Astrocyte (in vitro differentiated cells and primary cell): ENCODE results near the gene CHD5.

ENCODE experiments used
- EZH2 ChIP-seq: IDR thresholded peaks from 2 replicates; pipeline ENCODE4 v1.6.1; 2012; ENCODE audit warnings: mild to moderate bottlenecking, low read length, inconsistent platforms; ENCODE audit not compliant: insufficient read depth
- TF ChIP-seq, protein P1 (sequence below): IDR thresholded peaks from 2 replicates; pipeline ENCODE4 v1.5.1; 2011; ENCODE audit warnings: low read depth, mild to moderate bottlenecking, inconsistent platforms, low read length, moderate library complexity; ENCODE audit not compliant: insufficient read depth

DNA sequence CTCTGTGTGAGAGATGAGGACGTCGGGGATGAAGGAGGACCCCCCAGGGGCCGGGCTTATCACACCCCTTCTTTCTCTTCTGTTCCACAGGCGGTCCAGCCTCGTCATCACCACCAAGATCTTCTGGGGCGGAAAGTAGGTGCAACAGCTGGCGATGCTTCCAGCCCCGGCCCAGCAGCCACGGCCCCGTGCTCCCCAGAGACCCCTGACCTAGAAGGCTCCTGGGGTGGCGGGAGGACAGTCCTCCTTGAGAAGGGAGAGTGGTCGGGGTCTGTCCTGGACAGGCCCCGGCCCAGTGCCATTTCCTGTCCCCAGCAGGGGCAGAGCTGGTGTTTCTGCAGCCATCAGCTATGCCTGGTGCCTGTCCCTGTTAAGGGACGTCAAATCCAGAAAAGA, 92.7 kb downstream of the CHD5 start:
- TF ChIP-seq, protein P1, sequence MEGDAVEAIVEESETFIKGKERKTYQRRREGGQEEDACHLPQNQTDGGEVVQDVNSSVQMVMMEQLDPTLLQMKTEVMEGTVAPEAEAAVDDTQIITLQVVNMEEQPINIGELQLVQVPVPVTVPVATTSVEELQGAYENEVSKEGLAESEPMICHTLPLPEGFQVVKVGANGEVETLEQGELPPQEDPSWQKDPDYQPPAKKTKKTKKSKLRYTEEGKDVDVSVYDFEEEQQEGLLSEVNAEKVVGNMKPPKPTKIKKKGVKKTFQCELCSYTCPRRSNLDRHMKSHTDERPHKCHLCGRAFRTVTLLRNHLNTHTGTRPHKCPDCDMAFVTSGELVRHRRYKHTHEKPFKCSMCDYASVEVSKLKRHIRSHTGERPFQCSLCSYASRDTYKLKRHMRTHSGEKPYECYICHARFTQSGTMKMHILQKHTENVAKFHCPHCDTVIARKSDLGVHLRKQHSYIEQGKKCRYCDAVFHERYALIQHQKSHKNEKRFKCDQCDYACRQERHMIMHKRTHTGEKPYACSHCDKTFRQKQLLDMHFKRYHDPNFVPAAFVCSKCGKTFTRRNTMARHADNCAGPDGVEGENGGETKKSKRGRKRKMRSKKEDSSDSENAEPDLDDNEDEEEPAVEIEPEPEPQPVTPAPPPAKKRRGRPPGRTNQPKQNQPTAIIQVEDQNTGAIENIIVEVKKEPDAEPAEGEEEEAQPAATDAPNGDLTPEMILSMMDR: no peak
- TF ChIP-seq EZH2: no peak
